Measurements from ENCODE around the gene TRIM44. TPM values are rescaled to one million over a fixed set of nuclear protein-coding genes. Genes with fewer than 3 reads are reported as not detected.
"Not testable (repeated sequence)": the region's sequence is repeated elsewhere in the genome, so short reads cannot be mapped to it uniquely, and the experiment has no call there.

TRIM44 gene
- polyA plus RNA-seq, 1 donor (not counting 4 experiments of a cell fraction or from before 2014, with no cell fraction given): 48.3 TPM

GRCh38 chr11:35751664-35752061 is 89.1 kb downstream of the TRIM44 start:
- Histone ChIP-seq H2AFZ (ENCODE audit: control insufficient read depth, low read length) (no peak overlapping the region), H3K9ac (ENCODE audit: control insufficient read depth, extremely low read depth, insufficient read depth, low read length) (no peak overlapping the region), H3K4me2 (ENCODE audit: control insufficient read depth, extremely low read depth, insufficient read depth, low read depth, low read length) (peak overlapping the region; percentile 70), H3K4me1 (ENCODE audit: control insufficient read depth, extremely low read depth, insufficient read depth, low read length) (peaks cover 22% of the 10 kb centered on the region), H4K20me1 (ENCODE audit: control insufficient read depth, extremely low read depth, insufficient read depth, low read length) (no peaks in the 10 kb centered on the region), H3K4me3 (ENCODE audit: control insufficient read depth in 2 of 3, extremely low read depth in 1 of 3, insufficient read depth in 2 of 3, low read depth in 1 of 3, low read length in 3 of 3) (peak overlapping the region in 1 of 3 experiments; percentile 15), H3K9me1 (ENCODE audit: control insufficient read depth, extremely low read depth, insufficient read depth, low read length) (peaks cover 4% of the 10 kb centered on the region), H3K27ac (ENCODE audit: control insufficient read depth, insufficient read depth, low read length) (peak overlapping the region; percentile 24), H3K9me3 (ENCODE audit: control insufficient read depth, low read depth, low read length) (no peaks in the 10 kb centered on the region), H3K79me2 (ENCODE audit: control insufficient read depth, insufficient read depth, low read length) (peaks cover 2% of the 10 kb centered on the region), H3K27me3 (ENCODE audit: control insufficient read depth, extremely low read depth, insufficient read depth, low read length) (no peaks in the 10 kb centered on the region), H3K36me3 (ENCODE audit: control insufficient read depth in 2 of 2, extremely low read depth in 1 of 2, insufficient read depth in 2 of 2, low read length in 2 of 2) (no peaks in the 10 kb centered on the region)
- FAIRE-seq (peak; percentile 70), DNase-seq (ENCODE audit: low read depth, low spot score) (no peak)
- no peak for TF ChIP-seq EZH2 (IDR thresholded peaks at IDR 0.05; ENCODE audit: low read length)
- dilution Hi-C loops (cut with MboI; ENCODE audit: extremely low pct_ligation_motif_present, low sequenced_read_pairs): no loop called here

- no peaks in the 10 kb centered on the region for H3K27me3 ChIP-seq (ENCODE audit: control insufficient read depth, extremely low read depth, insufficient read depth, low read length)
- no peak overlapping the region for H2AFZ ChIP-seq (ENCODE audit: control insufficient read depth, low read length)
- H3K4me2 ChIP-seq (ENCODE audit: control insufficient read depth, extremely low read depth, insufficient read depth, low read depth, low read length): peak overlapping the region; percentile 70
- H3K36me3 ChIP-seq (ENCODE audit: control insufficient read depth in 2 of 2, extremely low read depth in 1 of 2, insufficient read depth in 2 of 2, low read length in 2 of 2): no peaks in the 10 kb centered on the region
- peaks cover 22% of the 10 kb centered on the region for H3K4me1 ChIP-seq (ENCODE audit: control insufficient read depth, extremely low read depth, insufficient read depth, low read length)
- DNase-seq (ENCODE audit: low read depth, low spot score) (no peak), FAIRE-seq (no peak)
- H3K9me3 ChIP-seq (ENCODE audit: control insufficient read depth, low read depth, low read length): no peaks in the 10 kb centered on the region
- TF ChIP-seq EZH2 (IDR thresholded peaks at IDR 0.05; ENCODE audit: low read length): no peak
- no peak for TF ChIP-seq CTCF (optimal IDR thresholded peaks at IDR 0.05 in 1 of 3, IDR thresholded peaks at IDR 0.05 in 1 of 3, conservative IDR thresholded peaks at IDR 0.05 in 1 of 3; ENCODE audit: extremely low read depth in 1 of 3, insufficient read depth in 2 of 3, low read length in 3 of 3)
- dilution Hi-C loops (cut with MboI; ENCODE audit: extremely low pct_ligation_motif_present, low sequenced_read_pairs): no loop called here
- peaks cover 4% of the 10 kb centered on the region for H3K9me1 ChIP-seq (ENCODE audit: control insufficient read depth, extremely low read depth, insufficient read depth, low read length)
- H3K79me2 ChIP-seq (ENCODE audit: control insufficient read depth, insufficient read depth, low read length): peaks cover 2% of the 10 kb centered on the region
- no peak overlapping the region for H3K9ac ChIP-seq (ENCODE audit: control insufficient read depth, extremely low read depth, insufficient read depth, low read length)
- H4K20me1 ChIP-seq (ENCODE audit: control insufficient read depth, extremely low read depth, insufficient read depth, low read length): no peaks in the 10 kb centered on the region
- H3K27ac ChIP-seq (ENCODE audit: control insufficient read depth, insufficient read depth, low read length): peak overlapping the region; percentile 24
- H3K4me3 ChIP-seq (ENCODE audit: control insufficient read depth in 2 of 3, extremely low read depth in 1 of 3, insufficient read depth in 2 of 3, low read depth in 1 of 3, low read length in 3 of 3): peak overlapping the region in 1 of 3 experiments; percentile 15
Observed at GRCh38 chr11:35752115-35752514, 89.5 kb downstream of the TRIM44 start.

- DNase-seq (ENCODE audit: low read depth, low spot score); H3K9ac ChIP-seq (ENCODE audit: control insufficient read depth, extremely low read depth, insufficient read depth, low read length); H3K9me1 ChIP-seq (ENCODE audit: control insufficient read depth, extremely low read depth, insufficient read depth, low read length); FAIRE-seq; H3K36me3 ChIP-seq (ENCODE audit: control insufficient read depth in 2 of 2, extremely low read depth in 1 of 2, insufficient read depth in 2 of 2, low read length in 2 of 2); H4K20me1 ChIP-seq (ENCODE audit: control insufficient read depth, extremely low read depth, insufficient read depth, low read length); H2AFZ ChIP-seq (ENCODE audit: control insufficient read depth, low read length); H3K79me2 ChIP-seq (ENCODE audit: control insufficient read depth, insufficient read depth, low read length); H3K4me2 ChIP-seq (ENCODE audit: control insufficient read depth, extremely low read depth, insufficient read depth, low read depth, low read length); H3K27me3 ChIP-seq (ENCODE audit: control insufficient read depth, extremely low read depth, insufficient read depth, low read length); H3K9me3 ChIP-seq (ENCODE audit: control insufficient read depth, low read depth, low read length); dilution Hi-C loops (cut with MboI; ENCODE audit: extremely low pct_ligation_motif_present, low sequenced_read_pairs); H3K27ac ChIP-seq (ENCODE audit: control insufficient read depth, insufficient read depth, low read length); H3K4me3 ChIP-seq (ENCODE audit: control insufficient read depth in 2 of 3, extremely low read depth in 1 of 3, insufficient read depth in 2 of 3, low read depth in 1 of 3, low read length in 3 of 3): not testable (repeated sequence)
- peaks cover 22% of the 10 kb centered on the region for H3K4me1 ChIP-seq (ENCODE audit: control insufficient read depth, extremely low read depth, insufficient read depth, low read length)
Observed at GRCh38 chr11:35753573-35753972, 91.0 kb downstream of the TRIM44 start.

GRCh38 chr11:35759951-35760350 is 97.4 kb downstream of the TRIM44 start:
- H3K79me2 ChIP-seq (ENCODE audit: control insufficient read depth, insufficient read depth, low read length); H3K27ac ChIP-seq (ENCODE audit: control insufficient read depth, insufficient read depth, low read length); H3K9ac ChIP-seq (ENCODE audit: control insufficient read depth, extremely low read depth, insufficient read depth, low read length); DNase-seq (ENCODE audit: low read depth, low spot score); H3K4me1 ChIP-seq (ENCODE audit: control insufficient read depth, extremely low read depth, insufficient read depth, low read length); FAIRE-seq; H3K4me2 ChIP-seq (ENCODE audit: control insufficient read depth, extremely low read depth, insufficient read depth, low read depth, low read length); H3K9me1 ChIP-seq (ENCODE audit: control insufficient read depth, extremely low read depth, insufficient read depth, low read length); H3K4me3 ChIP-seq (ENCODE audit: control insufficient read depth in 2 of 3, extremely low read depth in 1 of 3, insufficient read depth in 2 of 3, low read depth in 1 of 3, low read length in 3 of 3); H2AFZ ChIP-seq (ENCODE audit: control insufficient read depth, low read length); H3K27me3 ChIP-seq (ENCODE audit: control insufficient read depth, extremely low read depth, insufficient read depth, low read length); H3K9me3 ChIP-seq (ENCODE audit: control insufficient read depth, low read depth, low read length); H4K20me1 ChIP-seq (ENCODE audit: control insufficient read depth, extremely low read depth, insufficient read depth, low read length); dilution Hi-C loops (cut with MboI; ENCODE audit: extremely low pct_ligation_motif_present, low sequenced_read_pairs); H3K36me3 ChIP-seq (ENCODE audit: control insufficient read depth in 2 of 2, extremely low read depth in 1 of 2, insufficient read depth in 2 of 2, low read length in 2 of 2): not testable (repeated sequence)
